ENCODE measurements around the gene PHF2.

The PHF2 gene

GRCh38 chr9:93630806-93631411 lies 54.5 kb downstream of the PHF2 start:
- no peak for DNase-seq (ENCODE audit: low read depth, low spot score)
- ChIA-PET CTCF (no interaction called here), POLR2A (no interaction called here)
- H3K4me3 ChIP-seq (ENCODE audit: low read depth, low read length), result no peak overlapping the region
- TF ChIP-seq CTCF (IDR thresholded peaks at IDR 0.05; ENCODE audit: insufficient read depth, low read length, missing control alignments), result no peak

- POLR2A ChIA-PET, result no interaction called here
- CTCF ChIA-PET, result no interaction called here
- no peak for TF ChIP-seq CTCF (IDR thresholded peaks at IDR 0.05; ENCODE audit: insufficient read depth, low read length, missing control alignments)
- no peak overlapping the region for H3K4me3 ChIP-seq (ENCODE audit: low read depth, low read length)
- no peak for DNase-seq (ENCODE audit: low read depth, low spot score)
Measured at GRCh38 chr9:93633492-93634221, 57.3 kb downstream of the PHF2 start.

- POLR2A ChIA-PET, result no interaction called here
- no peak overlapping the region for H3K4me3 ChIP-seq (ENCODE audit: low read depth, low read length)
- CTCF ChIA-PET, result no interaction called here
- no peak for DNase-seq (ENCODE audit: low read depth, low spot score)
- TF ChIP-seq CTCF (IDR thresholded peaks at IDR 0.05; ENCODE audit: insufficient read depth, low read length, missing control alignments), result no peak
Measured at GRCh38 chr9:93634311-93635185, 58.2 kb downstream of the PHF2 start.

GRCh38 chr9:93635186-93636107 lies 59.1 kb downstream of the PHF2 start:
- TF ChIP-seq CTCF (IDR thresholded peaks at IDR 0.05; ENCODE audit: insufficient read depth, low read length, missing control alignments), result no peak
- CTCF ChIA-PET, result no interaction called here
- POLR2A ChIA-PET, result no interaction called here
- H3K4me3 ChIP-seq (ENCODE audit: low read depth, low read length), result no peak overlapping the region
- no peak for DNase-seq (ENCODE audit: low read depth, low spot score)

GRCh38 chr9:93636172-93636661 lies 59.8 kb downstream of the PHF2 start:
- DNase-seq (ENCODE audit: low read depth, low spot score), result no peak
- no peak for TF ChIP-seq CTCF (IDR thresholded peaks at IDR 0.05; ENCODE audit: insufficient read depth, low read length, missing control alignments)
- H3K4me3 ChIP-seq (ENCODE audit: low read depth, low read length), result no peak overlapping the region
- POLR2A ChIA-PET, result no interaction called here
- CTCF ChIA-PET, result no interaction called here

Data from AG04449 (cell line).